CD4-positive, alpha-beta T cell treated with Interleukin-21 for 1 hour (primary cell): ENCODE results near the gene GADD45B.
A peak's percentile ranks its signal among the peaks of the same experiment; 100 is the strongest.
"Not testable (repeated sequence)": the region's sequence is repeated elsewhere in the genome, so short reads cannot be mapped to it uniquely, and the experiment has no call there.

Source experiments
- DNase-seq: peaks from one replicate; pipeline ENCODE4 v3.0.0-alpha.2; 2020

The GADD45B gene

DNA sequence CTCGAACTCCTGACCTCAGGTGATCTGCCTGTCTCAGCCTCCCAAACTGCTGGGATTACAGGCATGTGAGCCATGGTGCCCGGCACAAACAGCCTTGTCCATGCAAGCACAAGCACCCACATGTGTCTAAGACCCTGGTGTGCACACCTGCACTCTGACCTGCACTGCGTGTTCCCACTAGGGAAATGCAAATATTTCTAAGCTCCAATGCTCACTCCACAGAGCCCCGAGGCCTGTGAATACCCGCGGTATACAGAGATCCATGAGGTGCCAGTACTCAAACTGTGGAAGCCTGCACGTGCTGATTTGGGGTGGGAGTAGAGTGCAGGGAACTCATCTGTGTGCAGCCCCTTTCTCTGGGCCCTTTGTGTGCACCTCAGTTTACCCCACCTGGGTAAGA, 14.7 kb downstream of the GADD45B start:
- DNase-seq = no peak

DNA sequence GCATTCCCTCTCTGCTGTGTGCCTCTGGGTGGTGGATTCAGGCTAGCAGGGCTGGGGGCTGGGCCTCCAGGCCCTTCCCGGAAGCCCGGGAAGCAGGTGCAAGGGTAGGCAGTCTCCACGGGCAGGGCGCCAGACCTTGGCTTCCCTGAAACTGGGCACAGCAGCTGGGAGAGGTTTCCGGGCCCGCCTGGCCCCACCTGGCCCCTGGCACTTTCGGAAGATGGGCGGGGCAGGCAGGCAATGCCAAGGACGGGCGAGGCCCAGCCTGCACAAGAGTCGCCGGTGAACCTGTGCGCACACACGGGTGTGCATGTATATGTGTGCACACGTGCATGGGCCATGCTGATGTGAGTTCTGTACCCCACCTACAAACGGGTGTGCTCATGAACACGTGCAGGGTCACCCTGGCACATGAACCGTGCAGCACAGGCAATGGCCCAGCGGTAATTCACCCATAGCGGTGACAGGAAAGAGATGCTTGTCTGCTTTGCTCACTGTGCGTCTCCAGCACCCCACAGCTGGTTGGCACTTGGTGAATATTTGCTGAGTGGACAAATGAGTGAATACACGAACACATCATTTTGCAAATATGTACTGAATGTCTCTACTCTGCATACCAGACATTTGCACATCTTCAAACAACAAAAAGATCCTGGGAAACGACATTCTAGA, 15.3 kb downstream of the GADD45B start:
- no peak for DNase-seq

DNA sequence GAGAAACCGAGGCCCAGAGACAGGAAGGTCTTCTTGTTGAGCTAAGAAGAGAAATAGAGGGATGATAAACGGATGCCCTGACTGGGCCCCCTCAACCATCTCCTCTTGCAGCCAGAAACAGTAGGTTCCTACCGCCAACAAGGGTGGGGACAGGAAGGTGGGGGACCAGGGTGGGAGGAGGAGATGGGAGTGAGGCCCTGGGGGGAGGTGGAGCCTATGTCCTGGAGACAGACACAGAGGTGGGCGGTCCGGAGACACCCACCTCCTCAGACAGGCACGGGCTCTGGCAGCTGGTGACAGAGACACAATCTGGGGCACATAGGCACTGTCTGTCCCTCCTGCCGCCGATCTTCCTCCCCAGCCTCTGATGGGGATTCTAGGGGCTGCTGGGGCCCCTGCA, 16.9 kb downstream of the GADD45B start:
- no peak for DNase-seq

DNA sequence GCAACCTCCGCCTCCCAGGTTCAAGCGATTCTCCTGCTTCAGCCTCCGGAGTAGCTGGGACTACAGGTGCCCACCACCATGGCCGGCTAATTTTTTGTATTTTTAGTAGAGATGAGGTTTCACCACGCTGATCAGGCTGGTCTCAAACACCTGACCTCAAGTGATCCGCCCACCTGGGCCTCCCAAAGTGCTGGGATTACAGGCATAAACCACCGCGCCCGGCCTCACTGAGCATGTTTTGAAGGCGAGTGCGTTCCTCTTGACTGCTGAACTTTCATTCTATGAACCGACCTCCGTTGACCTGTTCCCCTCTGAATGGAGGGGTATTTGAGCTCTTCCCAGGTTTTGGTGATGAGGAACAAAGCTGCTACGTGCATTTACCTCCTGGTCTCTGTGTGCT, 17.5 kb downstream of the GADD45B start:
- DNase-seq = not testable (repeated sequence)

DNA sequence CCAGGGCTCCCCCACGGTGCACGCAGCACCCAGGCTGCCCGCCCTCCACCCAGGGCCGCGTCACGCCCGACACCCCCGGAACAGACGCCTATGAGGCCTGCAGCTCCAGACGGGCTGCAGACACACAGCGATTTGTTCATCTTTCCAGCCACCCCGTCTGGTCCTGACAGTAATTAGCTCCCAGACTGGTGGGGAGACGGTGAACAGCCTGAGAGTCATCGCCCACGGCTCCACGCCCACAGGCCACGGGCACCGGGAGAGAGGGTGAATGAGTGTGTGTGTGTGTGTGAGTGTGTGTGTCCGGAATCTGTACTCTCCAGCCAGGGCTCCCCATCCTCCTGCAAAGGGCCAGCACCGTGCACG, 18.1 kb downstream of the GADD45B start:
- no peak for DNase-seq

DNA sequence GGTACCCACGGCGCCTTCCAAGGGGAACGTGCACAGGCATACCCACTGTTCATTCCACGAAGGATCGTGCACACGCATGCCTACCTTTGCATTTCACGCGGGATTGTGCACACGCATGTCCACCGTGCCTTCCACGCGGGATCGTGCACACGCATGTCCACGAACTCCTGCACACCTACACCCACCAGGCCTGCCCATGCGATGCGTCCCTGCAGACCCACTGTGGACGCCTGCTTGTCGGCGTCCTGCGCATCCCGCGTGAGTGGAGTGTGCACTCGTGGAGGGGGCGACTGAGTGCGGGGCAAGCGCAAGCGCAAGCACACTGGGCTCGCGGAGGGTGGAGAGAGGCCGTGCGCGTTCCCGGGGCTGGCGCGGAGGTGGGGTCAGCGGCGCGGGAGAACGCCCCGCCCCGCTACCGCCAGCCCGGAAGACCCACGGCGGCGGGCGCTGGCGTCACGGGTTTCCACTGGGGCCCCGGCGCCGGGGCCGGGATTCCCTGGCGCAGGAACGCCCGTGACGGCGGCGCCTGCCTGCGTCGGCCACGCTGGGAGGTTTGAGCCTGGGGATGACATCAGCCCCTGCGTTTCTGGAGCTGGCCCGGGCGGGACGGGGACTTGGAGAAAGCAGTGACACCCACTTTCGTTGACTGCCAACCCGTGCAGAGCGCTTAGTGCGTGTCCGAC, 18.7 kb downstream of the GADD45B start:
- peak; percentile 73 for DNase-seq

DNA sequence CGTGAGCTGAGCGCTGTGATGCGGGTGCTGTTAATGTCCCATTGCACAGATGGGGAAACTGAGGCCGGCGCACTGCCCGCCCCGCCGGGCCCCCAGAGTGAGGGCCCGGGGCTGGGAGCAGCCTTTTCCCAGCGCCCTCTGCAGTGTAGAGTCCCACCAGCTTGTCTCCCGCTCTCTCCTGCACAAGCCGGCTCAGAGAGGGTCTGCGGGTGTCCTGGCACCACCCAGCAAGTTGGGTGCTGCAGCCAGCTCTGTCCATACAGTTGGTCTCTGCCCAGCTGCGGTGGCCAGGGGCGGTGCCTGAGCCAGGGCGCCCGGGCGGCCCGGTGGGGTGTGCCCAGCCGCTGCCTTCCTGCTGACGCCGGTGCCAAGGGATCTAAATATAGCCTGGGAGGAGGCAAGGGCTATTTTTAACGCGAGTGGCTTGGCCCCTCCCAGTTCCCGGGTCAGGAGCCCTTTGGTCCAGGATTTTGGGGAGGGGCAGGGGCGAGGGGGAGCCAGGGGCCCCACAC, 19.3 kb downstream of the GADD45B start:
- peak; percentile 60 for DNase-seq

DNA sequence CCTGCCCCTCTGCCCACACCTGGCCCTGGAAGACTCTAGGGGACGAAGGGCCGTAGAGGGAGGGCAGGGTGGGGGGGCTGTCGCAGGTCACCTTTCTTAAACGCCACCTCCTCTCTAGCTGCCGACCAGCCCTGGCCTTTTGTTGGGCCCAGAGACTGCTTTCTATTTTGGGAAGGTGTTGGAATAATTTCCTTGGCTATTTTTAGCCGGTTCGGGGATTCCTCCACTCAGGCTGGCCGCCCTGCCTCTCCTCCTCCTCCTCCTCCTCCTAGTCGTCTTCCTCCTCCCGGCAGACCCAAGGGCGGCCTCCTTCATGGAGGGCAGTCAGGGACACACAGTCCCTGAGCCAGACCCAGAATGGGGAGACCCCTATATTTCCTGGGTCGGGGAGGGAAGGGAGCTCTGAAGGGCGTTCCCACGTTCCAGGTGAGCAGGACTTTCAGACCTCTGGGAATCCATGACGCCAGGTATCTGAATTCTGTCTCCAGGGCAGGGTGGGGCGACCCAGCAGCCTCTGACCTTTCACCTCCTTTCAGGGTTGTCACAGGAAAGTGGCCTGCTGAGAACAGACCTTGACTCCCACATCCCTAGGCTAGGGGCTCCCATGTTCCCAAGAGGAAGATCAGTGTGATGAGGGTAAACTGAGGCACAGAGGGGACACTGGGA, 19.9 kb downstream of the GADD45B start:
- no peak for DNase-seq

DNA sequence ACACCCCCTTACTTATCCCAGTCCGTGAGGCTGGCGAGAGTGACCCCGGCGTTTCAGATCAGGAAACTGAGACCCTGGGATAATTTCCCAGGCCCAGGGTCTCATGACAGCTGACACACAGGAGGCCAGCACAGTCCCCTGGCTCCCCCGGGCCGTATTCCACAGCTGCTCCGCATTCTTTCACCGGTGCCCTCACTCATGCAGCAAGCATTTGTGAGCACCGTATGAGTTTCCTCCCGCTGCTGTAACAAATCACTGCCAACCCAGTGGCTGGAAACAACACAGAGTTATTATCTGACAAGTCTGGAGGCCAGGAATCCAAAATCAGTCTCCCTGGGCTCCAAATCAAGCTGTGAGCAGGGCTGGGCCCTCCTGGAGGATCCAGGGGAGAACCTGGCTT, 21.3 kb downstream of the GADD45B start:
- DNase-seq = no peak

DNA sequence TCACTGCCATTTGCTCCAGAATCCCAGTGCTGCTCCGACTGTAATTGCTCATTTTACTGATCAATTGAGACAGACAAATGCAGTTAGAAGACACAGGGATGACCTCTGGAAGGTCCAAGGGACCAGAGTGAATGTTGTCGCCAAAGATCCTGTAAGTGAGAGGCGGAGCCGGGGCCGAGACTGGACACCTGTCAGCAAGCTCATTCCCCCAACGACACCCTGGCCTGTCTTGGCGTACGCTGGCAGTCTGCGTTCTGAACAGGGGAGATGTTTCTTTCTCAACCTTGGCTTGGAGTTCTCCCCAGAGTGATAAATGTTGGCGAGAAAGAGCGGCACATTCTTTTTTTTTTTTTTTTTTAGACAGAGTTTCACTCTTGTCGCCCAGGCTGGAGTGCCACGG, 24.2 kb downstream of the GADD45B start:
- no peak for DNase-seq

DNA sequence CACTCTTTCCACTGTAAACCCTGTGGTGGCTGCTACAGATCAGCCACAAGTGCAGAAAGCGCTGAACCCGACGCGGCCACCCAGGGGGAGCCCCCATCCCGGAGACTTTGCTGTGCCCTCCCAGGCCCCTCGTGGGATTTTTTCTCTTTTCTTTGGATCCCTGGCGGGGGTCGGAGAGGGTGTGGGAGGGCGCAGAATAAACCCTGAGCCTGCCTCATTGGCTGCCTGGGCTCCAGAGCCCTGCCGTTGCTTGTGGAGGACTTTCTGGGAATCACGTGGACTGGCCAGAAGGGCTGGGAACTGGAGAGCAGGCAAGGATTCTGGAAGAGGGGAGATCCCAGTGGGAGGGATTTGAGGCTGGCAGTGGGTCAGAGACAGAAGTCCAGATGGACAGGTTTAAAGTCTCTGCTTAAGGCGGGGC, 24.9 kb downstream of the GADD45B start:
- no peak for DNase-seq

DNA sequence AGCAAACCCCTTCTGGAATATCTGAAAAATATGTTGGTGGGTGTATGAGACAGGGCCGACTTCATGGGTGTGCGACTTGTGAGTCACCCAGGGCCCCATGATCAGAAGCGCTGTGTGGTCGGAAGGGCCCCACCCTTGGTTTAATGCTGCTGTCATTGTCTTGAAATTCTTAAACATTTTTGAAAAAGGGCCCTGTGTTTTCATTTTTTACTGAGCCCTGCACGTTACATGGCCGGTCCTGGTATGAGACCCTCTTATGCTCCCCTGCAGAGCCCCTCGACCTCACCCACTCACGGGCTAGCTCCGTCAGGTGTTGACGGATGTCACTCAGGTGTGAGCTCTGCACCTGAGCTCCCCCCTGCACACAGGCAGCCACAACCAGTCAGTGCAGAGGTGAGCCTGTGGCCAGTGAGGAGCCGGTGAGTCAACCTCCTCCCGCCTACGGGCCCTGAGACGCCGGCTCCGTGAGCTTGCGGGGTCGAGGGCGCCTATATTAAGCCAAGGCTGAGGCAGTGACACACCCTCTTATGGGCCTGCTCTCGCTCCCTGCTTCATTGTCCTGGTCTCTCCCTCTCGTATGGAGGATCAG, 27.7 kb downstream of the GADD45B start:
- peak; percentile 77 for DNase-seq

DNA sequence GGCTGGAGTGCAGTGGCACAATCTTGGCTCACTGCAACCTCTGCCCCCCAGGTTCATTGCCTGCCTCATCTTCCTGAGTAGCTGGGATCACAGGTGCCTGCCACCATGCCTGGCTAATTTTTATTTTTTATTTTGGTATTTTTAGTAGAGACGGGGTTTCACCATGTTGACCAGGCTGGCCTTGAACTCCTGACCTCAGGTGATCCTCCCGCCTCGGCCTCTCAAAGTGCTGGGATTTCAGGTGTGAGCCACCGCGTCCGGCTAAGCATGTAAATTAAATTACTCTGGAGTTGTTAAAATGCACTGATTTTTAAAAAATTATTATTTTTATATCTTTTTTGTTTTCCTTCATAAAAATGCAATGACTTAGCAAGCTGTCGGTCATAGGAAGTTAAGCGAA, 30.7 kb downstream of the GADD45B start:
- not testable (repeated sequence) for DNase-seq

DNA sequence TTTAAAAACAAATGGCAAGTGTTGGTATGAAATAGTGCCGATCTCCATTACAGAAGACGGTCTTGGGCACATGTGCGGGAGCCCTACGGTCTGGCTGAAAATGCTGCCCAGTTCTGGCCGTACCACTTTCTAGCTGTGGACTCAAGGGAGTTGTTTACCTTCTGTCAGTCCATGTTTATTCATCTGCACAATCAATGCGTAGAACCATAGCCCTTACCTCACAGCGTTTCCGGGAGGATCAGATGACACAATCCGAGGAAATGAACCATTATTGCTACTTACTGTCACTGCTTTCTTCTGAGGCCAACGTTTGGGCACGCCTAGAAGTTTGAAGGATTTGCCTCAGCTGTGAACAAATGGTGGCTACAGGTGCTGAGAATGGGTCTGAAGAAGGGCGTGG, 31.2 kb downstream of the GADD45B start:
- peak; percentile 65 for DNase-seq

DNA sequence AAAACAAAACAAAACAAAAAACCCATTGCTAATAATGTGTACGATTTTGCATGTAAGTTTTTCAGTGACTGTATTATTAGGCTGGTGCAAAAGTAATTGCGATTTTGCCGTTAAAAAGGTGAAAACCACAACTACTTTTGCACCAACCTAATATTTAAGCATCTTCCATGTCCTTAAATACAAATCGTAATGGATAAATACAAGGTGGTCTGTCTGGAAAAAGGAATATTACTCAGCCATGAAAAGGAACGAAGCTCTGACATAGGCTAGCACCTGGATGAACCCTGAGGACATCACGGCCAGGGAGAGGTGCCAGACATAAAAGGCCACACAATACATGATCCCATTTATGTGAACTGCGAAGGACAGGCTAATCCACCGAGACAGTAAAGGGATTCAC, 33.2 kb downstream of the GADD45B start:
- no peak for DNase-seq

DNA sequence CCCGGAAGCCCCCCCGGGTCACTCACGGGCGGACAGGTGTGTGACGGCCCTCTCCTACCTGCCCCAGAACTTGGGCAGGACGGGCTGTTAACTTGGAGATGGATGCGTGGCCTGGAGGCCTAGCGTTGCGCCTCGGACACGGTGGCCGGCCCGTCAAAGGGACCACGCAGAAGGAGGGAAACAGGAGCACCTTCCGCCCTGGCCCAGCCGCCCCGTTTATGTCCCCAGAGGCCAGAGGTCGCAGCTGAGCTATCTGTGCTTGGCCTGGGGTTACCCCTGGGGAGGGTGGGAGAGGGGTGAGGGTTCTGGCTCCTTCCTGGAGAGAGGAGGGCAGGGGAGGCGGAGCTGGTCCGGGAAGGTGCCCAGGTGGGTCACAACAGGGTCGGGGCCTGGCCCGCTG, 35.6 kb downstream of the GADD45B start:
- DNase-seq = no peak

DNA sequence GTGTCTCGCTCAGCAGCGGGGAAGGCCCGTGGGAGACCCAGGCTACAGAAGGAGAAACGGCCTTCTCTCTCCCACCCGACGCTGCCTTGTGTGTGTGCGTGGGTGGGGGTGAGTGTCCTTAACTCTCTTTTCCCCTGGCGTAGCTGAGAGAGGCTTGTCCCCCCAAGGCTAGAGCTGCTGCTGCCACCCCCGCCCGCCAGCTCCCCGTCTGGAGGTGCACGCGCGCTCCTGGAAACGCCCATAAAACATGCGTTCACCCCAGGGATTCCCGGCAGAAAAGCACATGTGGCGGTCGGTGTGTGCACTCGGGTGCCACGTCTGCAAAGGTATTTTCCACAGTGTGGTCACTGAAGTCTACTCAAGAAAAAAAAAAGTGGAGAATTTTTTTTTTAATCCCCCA, 36.1 kb downstream of the GADD45B start:
- DNase-seq = no peak

DNA sequence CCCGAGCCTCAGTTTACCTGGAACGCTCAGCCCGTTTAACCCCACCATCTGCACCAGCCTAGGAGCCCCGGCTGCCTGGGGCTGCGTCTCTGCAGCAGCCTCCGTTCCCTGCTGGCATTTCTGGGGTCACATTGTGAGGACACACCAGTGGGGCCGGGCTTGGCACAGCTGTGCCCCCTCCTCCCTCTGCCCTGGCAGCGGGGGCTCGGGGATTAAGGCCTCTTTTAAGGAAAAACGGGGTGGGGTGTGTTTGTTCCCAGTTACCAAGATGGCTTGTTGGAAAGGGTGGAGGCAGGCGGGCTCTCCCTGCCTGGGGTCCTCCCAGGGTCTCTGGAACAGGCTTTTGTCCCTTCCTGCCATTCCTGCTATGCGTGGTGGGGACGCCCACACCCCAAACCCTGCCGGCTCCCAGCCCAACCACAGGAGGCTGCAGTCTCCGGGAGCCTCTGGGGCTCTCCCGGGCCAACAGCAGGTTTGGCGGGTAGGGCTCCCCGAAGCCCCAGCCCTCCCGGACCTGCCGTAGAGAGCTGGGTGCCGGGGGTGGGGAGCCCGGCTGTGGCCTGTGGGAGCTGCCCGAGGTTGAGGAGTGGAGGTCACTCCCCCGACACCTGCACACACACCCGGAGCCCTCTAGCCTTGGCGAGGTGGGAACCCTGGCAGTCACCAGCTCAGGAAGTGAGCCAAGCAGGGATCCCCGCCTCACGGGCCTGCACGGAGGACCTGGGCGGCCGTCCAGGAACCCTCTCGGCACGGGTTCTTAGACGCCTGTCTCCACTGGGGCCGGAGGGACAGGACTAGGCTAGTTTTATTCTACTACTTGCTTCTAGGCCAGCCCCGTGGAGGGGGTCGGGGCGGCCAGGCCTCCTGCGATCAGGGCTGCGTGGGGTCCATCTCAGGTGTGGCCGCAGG, 36.9 kb downstream of the GADD45B start:
- DNase-seq = no peak

DNA sequence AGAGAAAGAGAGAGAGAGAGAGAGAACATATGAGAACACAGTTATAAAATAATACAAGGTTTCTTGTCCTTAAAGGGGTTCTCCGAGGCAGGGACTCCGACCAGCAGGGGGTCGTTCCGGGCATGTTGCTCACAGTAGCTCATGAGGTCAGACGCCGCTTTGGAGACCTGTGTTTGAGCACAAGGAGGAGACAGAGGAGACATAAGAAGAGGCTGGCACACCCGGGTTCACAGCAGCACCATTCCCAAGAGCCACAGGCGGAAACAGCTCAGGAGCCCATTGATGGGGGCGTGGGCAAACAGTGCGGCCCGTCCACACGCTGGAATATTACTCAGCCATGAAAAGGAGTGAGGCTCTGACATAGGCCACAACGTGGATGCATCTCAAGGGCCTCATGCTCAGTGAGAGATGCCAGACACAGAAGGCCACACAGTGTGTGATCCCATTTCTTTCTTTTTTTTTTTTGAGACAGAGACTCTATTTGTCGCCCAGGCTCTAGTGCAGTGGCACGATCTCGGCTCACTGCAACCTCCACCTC, 39.1 kb downstream of the GADD45B start:
- no peak for DNase-seq

DNA sequence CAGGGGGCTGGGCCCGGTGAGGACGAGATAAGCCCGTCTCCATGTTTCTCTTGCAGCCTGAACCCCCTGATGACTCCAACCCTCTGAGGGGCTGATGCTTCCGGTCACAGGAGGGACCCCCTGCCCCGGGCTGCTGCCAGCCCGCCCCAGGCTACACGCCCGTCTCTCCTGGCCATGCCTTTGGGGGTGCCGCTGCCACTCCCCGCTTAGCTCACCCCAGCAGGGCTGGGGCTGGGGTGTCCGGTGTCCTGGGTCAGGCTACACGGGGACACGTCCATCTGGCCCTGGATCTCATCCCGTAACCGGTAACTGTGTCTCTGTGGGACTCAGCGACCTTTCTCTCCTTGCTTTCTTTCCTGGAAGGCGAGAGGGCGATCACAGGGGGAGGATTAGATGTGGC, 40.8 kb downstream of the GADD45B start:
- DNase-seq = no peak

DNA sequence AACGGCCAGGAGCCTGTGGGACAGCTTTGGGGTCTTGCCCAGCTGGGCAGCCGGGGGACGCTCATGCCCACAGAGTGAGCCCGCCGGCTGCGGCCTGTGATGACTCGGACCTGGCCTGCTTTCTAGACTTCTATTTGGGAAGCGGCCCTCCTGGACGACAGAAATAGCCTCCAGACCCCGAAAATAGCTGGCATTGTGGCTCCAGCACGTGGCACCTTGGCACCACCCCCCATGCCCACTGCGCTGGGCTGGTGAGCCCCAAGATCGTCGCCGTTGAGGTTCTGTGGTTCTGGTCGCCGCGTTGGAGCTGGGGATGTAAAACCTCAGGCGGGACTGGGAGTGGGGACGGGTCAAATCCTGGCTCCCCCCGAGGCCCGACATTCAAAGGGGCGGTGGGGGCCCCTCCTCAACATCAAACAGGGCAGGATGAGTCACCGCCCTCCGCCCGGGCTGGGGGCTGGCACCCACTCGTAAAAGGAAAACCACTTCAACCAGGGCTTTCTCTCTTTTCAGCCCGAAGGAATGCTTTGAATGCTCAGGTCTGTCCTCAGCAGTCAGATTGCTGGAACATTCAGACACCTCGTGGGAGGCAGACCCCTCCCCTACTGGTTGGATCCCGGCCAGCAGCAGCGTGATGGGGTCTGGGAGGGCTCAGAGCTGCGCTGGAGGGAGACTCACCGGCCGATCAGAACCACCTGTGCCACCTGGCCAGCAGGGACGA, 42.1 kb downstream of the GADD45B start:
- DNase-seq = no peak

DNA sequence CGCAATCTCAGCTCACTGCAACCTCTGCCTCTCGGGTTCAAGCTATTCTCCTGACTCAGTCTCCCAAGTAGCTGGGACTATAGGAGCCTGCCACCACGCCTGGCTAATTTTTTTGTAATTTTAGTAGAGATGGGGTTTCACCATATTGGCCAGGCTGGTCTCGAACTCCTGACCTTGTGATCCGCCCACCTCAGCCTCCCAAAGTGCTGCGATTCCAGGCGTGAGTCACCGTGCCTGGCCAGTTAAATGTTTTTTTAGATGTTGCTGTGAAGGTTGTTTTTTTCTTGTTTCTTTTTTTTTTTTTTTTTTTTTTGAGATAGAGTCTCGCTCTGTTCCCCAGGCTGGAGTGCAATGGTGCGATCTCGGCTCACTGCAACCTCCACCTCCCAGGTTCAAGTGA, 42.9 kb downstream of the GADD45B start:
- DNase-seq = not testable (repeated sequence)
